GM21717 (cell line): ENCODE results near the gene HTT.
"Not testable (repeated sequence)": the region's sequence is repeated elsewhere in the genome, so short reads cannot be mapped to it uniquely, and the experiment has no call there.

Experiments
- ATAC-seq: cut with Tn5 transposase; IDR thresholded peaks from one replicate; pipeline ENCODE4 v1.9.1; 2021; ENCODE audit warnings: mild to moderate bottlenecking, moderate library complexity; ENCODE audit not compliant: unreplicated experiment

The HTT gene

DNA sequence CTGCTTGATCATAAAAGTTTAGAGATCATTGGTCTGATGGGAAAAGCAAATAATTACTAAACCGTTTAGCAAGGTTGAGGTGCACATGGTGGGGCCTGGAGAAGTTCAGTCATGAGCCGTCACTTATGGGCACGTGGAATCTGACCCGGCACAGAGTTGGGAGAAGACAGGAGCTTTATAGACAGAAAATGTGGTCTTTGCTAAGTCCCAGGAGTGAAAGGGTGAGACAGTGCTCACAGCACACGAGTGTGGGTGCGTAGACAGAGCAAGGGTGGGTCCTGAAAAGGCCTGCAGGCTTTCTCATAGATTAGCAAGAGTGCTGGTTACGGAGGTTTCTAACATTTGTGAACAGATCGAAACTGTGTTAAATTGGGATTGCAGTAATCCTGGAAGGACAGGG is 43.8 kb downstream of the HTT start:
- no peak for ATAC-seq

DNA sequence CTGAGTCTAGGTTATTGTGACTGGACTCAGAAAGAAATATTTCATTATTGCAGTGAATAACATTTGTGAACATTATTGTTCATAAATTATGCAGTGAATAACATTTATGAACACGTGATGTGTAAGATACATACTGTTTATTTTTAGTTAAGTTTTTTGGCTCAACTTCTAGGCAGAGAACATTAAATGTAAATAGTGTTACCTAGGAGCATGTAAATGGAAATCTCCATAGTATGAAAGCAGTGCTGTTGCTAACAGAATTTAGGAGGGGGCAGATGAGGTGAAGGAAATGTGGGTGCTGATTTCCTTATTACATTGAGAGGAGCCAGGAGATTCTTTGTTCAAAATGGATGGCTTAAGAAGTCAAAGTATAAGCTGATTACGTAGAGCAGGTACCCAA is 45.0 kb downstream of the HTT start:
- no peak for ATAC-seq

DNA sequence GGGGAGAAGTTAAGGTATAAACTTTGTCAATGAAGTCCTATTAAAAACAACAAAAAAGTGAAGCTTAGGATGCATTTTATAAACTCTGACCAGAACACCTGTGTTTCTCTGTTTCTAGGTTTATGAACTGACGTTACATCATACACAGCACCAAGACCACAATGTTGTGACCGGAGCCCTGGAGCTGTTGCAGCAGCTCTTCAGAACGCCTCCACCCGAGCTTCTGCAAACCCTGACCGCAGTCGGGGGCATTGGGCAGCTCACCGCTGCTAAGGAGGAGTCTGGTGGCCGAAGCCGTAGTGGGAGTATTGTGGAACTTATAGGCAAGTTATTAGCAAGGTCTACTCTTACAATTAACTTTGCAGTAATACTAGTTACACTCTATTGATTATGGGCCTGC is 46.6 kb downstream of the HTT start:
- ATAC-seq = no peak

DNA sequence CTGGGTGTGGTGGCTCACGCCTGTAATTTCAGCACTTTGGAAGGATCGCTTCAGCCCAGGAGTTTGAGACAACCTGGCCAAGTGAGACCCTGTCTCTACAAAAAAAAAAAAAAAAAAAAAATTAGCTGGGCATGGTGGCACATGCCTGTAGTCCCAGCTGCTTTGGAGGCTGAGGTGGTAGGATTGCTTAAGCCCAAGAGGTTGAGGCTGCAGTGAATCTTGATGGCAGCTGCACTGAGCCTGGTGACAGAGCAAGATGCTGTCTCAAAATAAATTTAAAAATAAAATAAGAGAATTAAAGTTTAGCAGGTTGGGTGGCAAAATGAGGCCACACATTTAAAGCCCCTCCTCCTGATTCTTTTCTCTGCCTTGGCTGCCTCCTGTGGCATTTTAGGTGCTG is 47.1 kb downstream of the HTT start:
- ATAC-seq = no peak

DNA sequence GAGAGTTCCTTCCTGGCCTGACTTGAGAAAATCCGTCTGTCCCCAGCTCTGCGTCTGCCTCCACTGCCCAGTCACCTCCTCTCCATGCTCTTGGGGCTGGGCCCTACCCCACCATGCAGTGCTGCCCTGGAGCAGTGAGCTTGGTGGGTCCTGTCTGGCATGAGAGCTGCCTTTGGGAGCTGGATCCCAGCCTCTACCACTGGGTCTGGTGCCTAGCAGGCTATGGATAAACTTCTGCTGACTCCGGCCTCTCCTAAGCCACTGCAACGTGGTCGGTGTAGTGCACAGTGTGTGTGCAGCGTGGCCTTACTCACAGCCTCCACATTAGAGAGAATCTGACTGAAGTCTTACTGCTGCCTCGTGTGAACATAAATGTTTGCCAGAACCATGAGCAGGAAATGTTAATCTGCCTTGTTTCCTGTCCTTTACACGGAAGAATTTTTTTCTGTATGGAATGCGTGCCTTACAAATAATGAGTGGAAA is 47.6 kb downstream of the HTT start:
- no peak for ATAC-seq

DNA sequence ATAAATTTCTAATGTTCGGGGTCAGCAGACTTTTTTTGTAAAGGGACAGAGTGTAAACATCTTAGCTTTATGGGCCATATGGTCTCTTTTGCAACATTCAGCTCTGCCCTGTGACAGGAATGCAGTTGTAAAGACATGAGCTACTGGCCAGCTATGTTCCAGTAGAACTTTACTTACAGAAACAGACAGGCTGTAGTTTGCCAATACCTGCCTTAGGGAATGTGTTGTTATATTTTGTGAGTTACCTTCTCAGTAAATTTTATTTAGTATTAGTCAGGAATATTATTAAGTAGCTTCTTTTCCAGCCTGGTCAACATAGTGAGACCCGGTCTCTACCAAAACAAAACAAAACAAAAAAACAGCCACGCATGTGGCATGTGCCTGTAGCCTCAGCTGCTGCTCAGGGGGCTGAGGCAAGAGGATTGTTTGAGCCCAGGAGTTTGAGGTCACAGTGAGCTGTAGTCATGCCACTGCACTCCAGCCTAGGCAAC is 48.7 kb downstream of the HTT start:
- no peak for ATAC-seq

DNA sequence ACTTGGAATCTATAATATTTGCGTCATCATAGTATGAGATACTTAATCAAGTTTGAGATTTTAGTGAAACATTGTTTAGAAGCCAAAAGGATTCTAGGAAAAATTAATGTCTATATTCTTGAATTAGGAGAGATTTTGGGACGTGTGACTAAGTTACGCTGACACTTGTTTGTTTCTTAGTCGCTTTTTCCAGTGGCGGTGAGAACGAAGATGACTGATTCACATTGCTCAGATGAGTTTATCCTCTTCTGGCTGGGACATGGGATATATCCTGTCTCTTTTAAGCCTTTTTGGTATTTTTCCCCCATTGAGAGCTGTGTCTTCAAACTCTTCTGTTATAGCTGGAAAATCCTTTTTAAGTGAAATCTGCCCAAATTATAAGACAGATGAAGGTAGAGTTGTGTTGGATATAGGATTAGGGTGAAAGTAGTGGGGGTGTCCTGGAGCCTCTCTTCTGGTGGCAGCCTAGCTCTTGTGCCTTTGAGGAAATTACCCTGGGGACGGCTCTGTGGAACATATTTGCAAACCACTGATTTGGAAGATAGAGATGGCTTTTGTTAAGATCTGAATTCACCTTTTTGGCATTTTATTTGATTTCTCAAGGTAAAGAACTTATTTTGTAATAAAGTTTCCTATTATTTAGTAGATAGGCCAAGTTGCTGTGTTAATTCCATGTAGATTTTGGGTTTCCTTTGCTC is 49.7 kb downstream of the HTT start:
- ATAC-seq = no peak

DNA sequence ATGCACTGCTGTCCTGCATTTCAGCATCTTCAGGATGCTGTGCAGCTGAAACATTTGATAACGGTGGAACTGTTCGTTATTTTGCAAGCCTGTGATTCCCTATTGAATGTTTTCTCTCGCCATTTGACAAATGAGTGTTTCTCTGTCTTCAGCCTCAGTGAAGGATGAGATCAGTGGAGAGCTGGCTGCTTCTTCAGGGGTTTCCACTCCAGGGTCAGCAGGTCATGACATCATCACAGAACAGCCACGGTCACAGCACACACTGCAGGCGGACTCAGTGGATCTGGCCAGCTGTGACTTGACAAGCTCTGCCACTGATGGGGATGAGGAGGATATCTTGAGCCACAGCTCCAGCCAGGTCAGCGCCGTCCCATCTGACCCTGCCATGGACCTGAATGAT is 52.6 kb downstream of the HTT start:
- ATAC-seq = no peak

DNA sequence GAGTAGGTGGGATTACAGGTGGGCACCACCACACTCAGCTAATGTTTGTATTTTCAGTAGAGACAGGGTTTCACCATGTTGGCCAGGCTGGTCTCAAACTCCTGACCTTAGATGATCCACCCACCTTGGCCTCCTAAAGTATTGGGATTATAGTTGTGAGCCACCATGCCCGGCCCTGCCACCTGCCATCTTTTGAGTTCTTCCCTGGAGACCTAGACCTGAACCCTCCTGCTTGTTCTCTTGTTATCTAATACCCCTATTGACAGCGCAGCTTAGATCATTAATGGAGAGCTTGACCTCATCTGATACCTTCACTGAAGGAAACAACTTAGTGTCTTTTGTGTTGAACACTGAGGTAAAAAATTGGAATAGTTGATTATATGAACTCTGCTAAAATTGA is 53.6 kb downstream of the HTT start:
- no peak for ATAC-seq

DNA sequence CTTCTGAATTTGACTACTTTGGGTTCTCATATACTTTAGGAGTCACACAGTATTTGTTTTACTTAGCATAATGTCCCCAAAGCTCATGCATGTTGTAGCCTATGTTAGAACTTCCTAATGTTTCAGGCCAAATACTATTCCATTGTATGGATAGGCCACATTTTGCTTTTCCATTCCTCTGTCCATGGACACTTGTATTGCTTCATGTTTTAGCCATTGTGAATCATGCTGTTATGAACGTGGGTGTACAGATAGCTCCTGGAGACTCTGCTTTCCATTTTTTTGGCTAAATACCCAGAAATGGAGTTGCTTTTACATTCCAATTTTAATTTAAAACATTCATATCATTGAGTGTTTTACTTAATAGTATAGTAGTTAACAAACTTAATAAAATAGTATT is 54.5 kb downstream of the HTT start:
- ATAC-seq = no peak

DNA sequence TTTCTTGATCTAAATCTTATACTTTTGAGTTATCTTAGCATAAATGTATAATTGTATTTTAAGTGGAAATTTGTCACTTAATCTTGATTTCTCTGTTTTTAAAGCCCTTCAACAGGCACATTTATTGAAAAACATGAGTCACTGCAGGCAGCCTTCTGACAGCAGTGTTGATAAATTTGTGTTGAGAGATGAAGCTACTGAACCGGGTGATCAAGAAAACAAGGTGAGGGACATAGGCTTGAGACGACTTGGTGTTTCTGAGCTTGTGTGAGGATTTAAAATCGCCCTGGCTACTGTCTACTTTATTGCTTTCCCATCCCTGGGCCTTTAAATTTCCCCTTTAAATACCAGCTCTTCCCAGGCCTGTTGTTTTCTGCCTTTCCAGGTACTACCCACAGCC is 55.7 kb downstream of the HTT start:
- no peak for ATAC-seq

DNA sequence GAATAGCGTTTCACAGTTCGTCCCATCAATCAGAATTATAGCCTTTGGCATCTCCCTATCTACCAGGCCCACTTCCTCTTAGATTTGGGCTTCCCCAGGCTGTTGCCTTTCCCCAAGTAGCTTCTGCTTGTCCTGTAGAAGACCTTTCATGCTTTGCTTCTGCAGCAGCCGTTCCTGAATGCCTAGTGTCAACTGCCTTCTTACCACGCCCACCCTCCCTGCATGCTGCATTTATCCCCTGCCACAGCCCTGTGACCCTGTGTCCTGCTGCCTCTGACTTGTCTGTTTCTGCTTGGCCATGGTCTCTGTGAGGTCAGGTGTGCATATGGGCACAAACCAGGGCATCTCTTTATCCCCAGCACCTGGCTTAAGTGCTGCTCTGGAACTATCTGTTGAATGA is 56.3 kb downstream of the HTT start:
- no peak for ATAC-seq

DNA sequence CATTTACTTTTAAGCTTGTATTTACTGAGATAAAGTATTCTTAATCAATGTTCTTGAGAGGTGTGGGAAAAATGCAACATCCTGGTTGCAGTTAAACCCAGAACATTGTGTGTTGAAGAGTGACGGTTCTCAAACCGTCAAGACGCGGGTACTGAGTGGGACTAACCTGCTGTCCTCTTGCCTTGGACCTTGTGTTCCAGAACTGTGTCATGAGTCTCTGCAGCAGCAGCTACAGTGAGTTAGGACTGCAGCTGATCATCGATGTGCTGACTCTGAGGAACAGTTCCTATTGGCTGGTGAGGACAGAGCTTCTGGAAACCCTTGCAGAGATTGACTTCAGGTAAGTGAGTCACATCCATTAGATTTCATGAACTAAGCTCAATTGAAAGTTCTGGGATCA is 59.7 kb downstream of the HTT start:
- no peak for ATAC-seq

DNA sequence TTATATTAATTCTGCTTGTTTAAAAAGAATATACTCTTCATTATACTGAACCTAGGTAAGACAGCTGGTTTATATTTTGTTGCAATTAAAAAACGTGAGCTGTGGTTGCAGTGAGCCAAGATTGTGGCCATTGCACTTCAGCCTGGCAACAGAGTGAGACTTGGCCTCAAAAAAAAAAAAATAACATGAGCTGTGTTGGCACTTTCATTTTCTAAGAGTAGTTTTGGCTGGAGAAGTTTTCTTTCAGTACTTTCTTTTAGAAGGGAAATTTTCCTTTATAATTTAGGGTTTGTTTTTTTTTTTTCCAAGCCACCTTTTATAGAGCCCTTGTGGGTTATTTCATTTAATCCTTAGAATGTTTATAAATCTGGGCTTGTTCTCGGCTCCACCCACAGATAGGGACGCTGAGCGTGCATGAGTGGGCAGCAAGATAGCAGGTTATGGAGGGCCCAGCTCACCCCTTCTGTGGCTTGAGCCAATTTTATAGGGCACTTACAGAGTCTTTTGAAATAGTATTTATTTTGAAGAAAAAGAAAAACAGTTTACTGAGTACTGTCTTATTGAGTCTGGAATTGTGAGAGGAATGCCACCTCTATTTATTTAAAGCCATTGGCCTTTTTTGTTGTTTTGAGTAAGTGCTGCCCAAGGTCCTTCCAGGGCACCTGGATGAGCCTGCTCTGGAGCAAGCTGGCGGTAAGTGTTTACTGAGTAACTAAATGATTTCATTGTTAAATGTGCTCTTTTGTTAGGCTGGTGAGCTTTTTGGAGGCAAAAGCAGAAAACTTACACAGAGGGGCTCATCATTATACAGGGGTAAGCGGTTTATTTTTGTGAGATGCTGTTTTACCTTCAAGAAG is 60.9 kb downstream of the HTT start:
- ATAC-seq = no peak

DNA sequence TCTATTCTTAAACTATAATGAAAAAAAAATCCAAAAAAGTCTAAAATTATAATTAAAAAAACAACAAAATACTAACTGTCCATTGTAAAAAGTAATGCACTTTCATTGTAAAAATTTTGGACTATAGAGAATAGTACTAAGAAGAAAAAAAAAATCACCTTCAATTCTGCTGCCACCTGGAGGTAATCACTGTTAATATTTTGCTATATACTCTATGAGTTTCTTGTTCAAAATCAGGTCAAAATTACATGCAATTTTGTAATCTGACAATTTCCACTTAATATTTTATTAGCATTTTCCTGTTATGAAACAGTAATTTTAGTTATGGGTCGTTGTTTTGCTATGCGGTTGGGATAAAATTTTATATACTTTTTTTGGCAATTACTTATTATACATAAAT is 62.0 kb downstream of the HTT start:
- no peak for ATAC-seq

DNA sequence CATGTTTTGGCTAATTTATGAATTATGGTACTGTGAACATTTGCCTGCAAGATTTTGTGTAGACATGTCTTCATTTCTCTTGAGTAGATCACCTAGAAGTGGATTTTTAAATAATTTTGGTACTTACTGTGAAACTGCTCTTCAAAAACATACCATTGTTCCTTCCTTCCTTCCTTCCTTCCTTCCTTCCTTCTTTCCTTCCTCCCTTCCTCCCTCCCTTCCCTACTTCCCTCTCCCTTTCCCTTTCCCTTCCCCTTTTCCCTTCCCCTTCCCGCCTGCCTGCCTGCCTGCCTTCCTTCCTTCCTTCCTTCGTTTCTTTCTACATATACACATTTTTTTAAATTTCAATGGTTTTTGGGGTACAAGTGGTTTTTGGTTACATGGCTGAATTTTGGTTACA is 63.4 kb downstream of the HTT start:
- no peak for ATAC-seq

DNA sequence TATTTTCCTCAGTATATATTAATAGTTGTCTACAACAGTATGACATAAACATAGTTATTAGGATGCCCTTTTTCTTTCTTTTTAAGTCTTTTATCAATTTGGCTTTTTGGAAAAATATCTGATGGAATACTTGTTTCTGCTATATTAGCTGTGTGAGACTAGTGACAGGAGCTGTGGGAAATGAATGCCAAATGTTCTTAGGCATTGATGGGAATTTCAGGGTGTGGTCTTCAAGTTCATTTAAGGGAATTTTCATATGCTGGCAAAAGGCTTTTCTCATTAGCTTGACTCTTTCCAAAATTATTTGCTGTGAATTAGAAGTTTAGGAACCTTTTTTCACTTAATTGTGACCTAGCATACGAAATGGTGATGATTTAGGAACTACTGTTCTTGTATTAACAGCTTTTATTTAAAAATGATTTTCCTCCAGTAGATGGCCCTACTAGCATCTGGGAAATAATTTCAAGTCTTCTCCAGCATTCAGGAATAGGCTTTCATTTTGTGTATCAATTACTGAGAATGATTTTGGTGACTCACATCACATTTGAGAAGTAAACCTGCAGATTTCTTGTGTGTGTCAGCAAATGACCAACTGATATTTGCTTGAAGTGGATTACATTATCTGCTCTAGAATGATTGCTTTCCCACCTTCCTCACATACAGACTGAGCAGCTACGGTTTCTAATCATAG is 70.9 kb downstream of the HTT start:
- ATAC-seq = no peak

DNA sequence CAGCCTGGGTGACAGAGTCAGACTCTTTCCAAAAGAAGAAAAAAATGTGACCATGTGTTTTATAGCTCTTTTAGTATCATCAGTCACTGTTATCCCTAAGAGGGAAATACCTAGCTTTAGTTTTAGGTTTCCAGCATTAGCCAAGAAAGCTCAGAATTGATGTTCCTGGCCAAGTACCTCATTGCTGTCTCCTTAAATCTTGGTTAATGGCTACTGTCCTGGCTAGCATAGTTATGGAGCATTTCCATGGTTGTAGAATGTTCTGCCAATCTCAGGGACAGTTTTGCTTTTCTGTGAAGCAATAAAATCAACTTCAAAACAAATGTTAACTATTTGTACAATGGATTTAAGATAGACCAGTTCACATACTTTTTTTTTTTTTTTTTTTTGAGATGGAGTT is 74.4 kb downstream of the HTT start:
- no peak for ATAC-seq

DNA sequence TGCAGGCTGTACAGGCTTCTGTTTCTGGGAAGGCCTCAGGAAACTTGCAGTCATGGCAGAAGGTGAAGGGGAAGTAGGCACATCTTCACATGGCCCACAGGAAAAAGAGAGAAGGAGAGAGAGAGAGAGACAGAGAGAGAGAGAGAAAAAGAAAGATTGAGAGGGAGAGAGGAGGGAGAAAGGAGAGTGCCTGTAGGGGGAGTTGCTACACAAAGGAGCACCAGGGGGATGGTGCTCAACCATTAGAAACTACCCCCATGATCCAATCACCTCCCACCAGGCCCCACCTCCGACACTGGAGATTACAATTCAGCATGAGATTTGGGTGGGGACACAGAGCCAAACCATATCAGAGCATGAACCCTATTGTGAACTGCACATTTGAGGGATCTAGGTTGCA is 76.8 kb downstream of the HTT start:
- ATAC-seq = not testable (repeated sequence)

DNA sequence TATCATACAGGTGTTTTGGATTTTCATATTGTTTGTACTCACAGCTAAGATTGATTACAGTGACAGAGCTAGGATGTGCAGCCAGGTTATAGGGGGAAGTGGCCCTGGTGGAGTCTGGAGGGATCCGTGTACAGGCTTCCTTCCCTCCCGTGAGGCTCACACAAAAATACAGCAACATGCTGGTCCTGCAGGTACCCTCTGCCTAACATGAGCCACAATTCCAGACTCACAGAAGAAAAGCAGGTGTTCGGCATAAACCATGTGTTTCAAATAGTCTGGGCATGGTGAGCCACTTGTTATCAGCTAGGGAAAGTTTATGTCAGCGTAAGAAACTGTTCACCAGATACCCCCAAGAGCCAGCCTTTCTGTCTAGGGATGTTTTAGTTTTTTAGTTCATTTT is 82.9 kb downstream of the HTT start:
- no peak for ATAC-seq

DNA sequence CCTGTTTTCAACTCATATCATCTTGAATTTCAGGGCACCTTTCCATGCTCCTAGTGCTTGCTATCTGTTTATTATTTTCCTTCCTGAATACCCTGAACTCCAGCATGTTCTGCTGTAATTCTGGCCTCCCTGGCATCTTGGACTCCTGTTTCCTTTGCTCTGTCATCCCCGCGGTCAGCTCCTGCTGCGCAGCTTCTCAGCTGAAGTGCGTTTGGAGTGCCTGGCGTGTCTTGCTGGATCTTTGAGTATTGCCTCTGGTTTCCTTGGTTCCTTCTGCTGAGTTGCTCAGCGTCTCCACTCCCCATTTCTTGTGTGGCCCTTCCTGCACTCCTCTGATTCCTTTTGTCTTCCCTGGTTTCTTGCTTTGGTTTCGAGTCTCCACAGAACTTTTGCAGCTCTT is 84.4 kb downstream of the HTT start:
- ATAC-seq = no peak

DNA sequence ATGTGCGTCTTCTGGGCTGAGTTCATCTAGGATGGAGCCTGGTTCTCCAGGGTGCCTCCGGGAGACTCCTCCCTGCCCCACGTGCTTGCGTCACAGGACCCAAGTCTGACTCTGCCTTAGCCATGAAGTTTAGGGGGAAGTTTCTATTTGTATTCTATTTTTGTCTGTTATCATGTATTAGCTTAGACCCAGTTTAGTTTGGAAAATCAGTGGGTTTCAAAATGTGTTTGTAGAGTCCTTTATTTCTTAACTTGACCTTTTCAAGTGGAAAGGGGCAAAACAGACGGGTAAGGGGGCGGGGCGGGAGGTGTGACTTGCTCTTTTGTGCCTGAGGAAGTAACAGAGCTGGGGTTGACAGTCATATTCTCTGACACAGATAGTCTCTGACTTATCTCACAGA is 86.0 kb downstream of the HTT start:
- no peak for ATAC-seq
